ENCODE data around the gene PEF1. TPM values are rescaled to one million over a fixed set of nuclear protein-coding genes. Genes with fewer than 3 reads are reported as not detected.
A peak's percentile ranks its signal among the peaks of the same experiment; 100 is the strongest.

Gene PEF1
- total RNA-seq, 1 donor from 2014 or later, result 38.9 TPM

- peak; percentile 72 for DNase-seq
- Mint-ChIP-seq H3K36me3 (ENCODE audit: unreplicated experiment) (no peaks in the 10 kb centered on the region), H3K4me3 (ENCODE audit: unreplicated experiment) (peak overlapping the region; percentile 67), H3K27ac (ENCODE audit: unreplicated experiment) (peak overlapping the region; percentile 93), H3K27me3 (ENCODE audit: unreplicated experiment) (peaks cover 3% of the 10 kb centered on the region), H3K4me1 (ENCODE audit: low read depth, unreplicated experiment) (peaks cover 23% of the 10 kb centered on the region), H3K9me3 (ENCODE audit: unreplicated experiment) (peaks cover 8% of the 10 kb centered on the region)
- TF ChIP-seq, protein P1, sequence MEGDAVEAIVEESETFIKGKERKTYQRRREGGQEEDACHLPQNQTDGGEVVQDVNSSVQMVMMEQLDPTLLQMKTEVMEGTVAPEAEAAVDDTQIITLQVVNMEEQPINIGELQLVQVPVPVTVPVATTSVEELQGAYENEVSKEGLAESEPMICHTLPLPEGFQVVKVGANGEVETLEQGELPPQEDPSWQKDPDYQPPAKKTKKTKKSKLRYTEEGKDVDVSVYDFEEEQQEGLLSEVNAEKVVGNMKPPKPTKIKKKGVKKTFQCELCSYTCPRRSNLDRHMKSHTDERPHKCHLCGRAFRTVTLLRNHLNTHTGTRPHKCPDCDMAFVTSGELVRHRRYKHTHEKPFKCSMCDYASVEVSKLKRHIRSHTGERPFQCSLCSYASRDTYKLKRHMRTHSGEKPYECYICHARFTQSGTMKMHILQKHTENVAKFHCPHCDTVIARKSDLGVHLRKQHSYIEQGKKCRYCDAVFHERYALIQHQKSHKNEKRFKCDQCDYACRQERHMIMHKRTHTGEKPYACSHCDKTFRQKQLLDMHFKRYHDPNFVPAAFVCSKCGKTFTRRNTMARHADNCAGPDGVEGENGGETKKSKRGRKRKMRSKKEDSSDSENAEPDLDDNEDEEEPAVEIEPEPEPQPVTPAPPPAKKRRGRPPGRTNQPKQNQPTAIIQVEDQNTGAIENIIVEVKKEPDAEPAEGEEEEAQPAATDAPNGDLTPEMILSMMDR (IDR thresholded peaks at IDR 0.05; ENCODE audit: partially characterized antibody, unreplicated experiment), result no peak
These were observed 18.2 kb downstream of the PEF1 start for GRCh38 chr1:31626223-31627207.

DNA sequence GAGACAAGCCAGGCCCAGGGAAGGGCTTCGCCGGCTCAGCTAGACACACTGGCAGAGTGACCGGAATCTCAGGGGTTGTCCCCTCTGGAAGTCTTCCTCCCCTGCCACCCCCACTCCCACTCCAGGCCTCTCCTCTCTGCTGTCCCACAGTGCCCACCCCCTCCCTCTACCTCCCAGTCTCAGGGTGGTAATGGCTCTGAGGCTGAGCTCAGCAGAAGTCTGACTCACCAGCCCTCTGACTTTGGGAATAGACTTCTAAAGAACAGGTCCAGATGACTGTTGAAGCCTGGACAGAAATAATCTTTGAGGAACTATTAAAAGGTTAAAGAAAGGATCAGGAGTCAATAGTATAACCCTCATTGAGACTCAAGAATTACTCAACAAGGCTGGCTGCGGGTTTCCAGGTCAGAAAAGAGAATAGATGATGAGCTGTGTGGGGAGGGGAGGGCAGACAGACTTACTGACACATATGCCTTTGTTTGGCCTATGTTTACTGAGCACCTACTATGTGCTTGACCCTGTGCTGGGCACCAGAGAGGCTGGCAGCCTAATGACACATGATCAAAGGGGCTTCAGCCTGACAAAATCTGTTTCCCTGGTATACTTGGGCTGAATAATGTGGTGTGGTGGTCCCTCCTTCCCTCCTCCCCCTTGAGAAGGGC, 19.0 kb downstream of the PEF1 start:
- H3K27ac Mint-ChIP-seq (ENCODE audit: unreplicated experiment), result peak overlapping the region; percentile 79
- H3K9me3 Mint-ChIP-seq (ENCODE audit: unreplicated experiment), result peaks cover 8% of the 10 kb centered on the region
- peaks cover 3% of the 10 kb centered on the region for H3K27me3 Mint-ChIP-seq (ENCODE audit: unreplicated experiment)
- no peak for DNase-seq
- H3K4me1 Mint-ChIP-seq (ENCODE audit: low read depth, unreplicated experiment), result peaks cover 23% of the 10 kb centered on the region
- TF ChIP-seq, protein P1 (IDR thresholded peaks at IDR 0.05; ENCODE audit: partially characterized antibody, unreplicated experiment), result no peak
- H3K4me3 Mint-ChIP-seq (ENCODE audit: unreplicated experiment), result peak overlapping the region; percentile 61
- no peaks in the 10 kb centered on the region for H3K36me3 Mint-ChIP-seq (ENCODE audit: unreplicated experiment)

GRCh38 chr1:31624731-31625514, 19.8 kb downstream of the PEF1 start:
- TF ChIP-seq, protein P1 (IDR thresholded peaks at IDR 0.05; ENCODE audit: partially characterized antibody, unreplicated experiment), result no peak
- H3K27me3 Mint-ChIP-seq (ENCODE audit: unreplicated experiment), result peaks cover 3% of the 10 kb centered on the region
- no peak overlapping the region for H3K4me3 Mint-ChIP-seq (ENCODE audit: unreplicated experiment)
- H3K9me3 Mint-ChIP-seq (ENCODE audit: unreplicated experiment), result peaks cover 7% of the 10 kb centered on the region
- H3K27ac Mint-ChIP-seq (ENCODE audit: unreplicated experiment), result no peak overlapping the region
- peaks cover 23% of the 10 kb centered on the region for H3K4me1 Mint-ChIP-seq (ENCODE audit: low read depth, unreplicated experiment)
- DNase-seq, result no peak
- no peaks in the 10 kb centered on the region for H3K36me3 Mint-ChIP-seq (ENCODE audit: unreplicated experiment)

DNA sequence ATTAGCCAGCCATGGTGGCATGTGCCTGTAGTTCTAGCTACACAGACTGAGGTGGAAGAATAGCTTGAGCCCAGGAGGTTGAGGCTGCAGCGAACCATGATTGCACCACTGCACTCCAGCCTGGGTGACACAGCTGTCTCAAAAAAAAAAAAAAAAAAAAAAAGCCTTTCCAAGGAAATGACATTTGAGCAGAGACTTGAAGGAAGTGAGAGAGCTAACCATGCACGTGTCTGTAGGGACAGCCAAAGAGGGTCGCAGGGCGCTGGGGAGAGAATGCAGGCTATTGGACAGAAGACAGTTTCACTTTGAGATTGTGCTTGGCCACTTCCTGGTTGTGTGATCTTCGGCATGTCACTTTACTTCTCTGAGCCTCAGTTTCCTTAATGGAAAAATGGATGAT, 20.4 kb downstream of the PEF1 start:
- H3K27me3 Mint-ChIP-seq (ENCODE audit: unreplicated experiment), result peaks cover 3% of the 10 kb centered on the region
- H3K4me3 Mint-ChIP-seq (ENCODE audit: unreplicated experiment), result no peak overlapping the region
- no peak overlapping the region for H3K27ac Mint-ChIP-seq (ENCODE audit: unreplicated experiment)
- peaks cover 7% of the 10 kb centered on the region for H3K9me3 Mint-ChIP-seq (ENCODE audit: unreplicated experiment)
- TF ChIP-seq, protein P1 (IDR thresholded peaks at IDR 0.05; ENCODE audit: partially characterized antibody, unreplicated experiment), result no peak
- H3K4me1 Mint-ChIP-seq (ENCODE audit: low read depth, unreplicated experiment), result peaks cover 23% of the 10 kb centered on the region
- no peaks in the 10 kb centered on the region for H3K36me3 Mint-ChIP-seq (ENCODE audit: unreplicated experiment)
- no peak for DNase-seq

All from glutamatergic neuron (in vitro differentiated cells).